Fibroblast of pulmonary artery (primary cell): ENCODE results near the gene FMN1.
A peak's percentile ranks its signal among the peaks of the same experiment; 100 is the strongest.

Experiments
- DNase-seq: peaks from one replicate; pipeline ENCODE4 v3.0.0-alpha.2; 2010; ENCODE audit warnings: low read depth
- H3K4me3 ChIP-seq: replicated peaks from 2 replicates; pipeline ENCODE4 v1.5.1; 2011; ENCODE audit warnings: low read depth, mild to moderate bottlenecking, control low read depth, low read length, moderate library complexity
- TF ChIP-seq, protein P1 (sequence below): IDR thresholded peaks from 2 replicates; pipeline ENCODE4 v1.5.1; 2011; ENCODE audit warnings: mild to moderate bottlenecking, control low read depth, low read length, inconsistent platforms; ENCODE audit errors: missing control alignments

The FMN1 gene

GRCh38 chr15:32859251-32859650 lies 335.3 kb downstream of the FMN1 start:
- TF ChIP-seq, protein P1, sequence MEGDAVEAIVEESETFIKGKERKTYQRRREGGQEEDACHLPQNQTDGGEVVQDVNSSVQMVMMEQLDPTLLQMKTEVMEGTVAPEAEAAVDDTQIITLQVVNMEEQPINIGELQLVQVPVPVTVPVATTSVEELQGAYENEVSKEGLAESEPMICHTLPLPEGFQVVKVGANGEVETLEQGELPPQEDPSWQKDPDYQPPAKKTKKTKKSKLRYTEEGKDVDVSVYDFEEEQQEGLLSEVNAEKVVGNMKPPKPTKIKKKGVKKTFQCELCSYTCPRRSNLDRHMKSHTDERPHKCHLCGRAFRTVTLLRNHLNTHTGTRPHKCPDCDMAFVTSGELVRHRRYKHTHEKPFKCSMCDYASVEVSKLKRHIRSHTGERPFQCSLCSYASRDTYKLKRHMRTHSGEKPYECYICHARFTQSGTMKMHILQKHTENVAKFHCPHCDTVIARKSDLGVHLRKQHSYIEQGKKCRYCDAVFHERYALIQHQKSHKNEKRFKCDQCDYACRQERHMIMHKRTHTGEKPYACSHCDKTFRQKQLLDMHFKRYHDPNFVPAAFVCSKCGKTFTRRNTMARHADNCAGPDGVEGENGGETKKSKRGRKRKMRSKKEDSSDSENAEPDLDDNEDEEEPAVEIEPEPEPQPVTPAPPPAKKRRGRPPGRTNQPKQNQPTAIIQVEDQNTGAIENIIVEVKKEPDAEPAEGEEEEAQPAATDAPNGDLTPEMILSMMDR = no peak
- H3K4me3 ChIP-seq = no peak overlapping the region
- no peak for DNase-seq

DNA sequence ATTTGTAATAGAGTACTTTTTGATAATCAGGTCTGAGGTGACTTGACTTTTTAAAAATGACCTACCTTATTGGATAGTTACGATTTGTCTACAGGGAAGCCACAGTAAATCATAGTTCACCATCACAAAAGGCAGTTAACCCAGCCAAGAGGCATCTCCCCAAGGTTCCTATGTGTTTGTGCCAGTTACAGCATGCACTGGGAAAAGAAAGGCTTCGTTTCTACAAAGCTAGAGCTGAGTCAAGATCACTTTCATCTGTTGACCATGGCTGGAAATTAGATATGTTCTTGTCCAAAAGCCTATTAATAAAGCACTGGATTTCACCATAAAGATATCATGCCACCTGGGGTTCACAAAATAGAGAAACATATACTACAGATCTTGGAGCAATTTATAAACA lies 336.8 kb downstream of the FMN1 start:
- no peak for DNase-seq
- TF ChIP-seq, protein P1 = no peak
- no peak overlapping the region for H3K4me3 ChIP-seq

DNA sequence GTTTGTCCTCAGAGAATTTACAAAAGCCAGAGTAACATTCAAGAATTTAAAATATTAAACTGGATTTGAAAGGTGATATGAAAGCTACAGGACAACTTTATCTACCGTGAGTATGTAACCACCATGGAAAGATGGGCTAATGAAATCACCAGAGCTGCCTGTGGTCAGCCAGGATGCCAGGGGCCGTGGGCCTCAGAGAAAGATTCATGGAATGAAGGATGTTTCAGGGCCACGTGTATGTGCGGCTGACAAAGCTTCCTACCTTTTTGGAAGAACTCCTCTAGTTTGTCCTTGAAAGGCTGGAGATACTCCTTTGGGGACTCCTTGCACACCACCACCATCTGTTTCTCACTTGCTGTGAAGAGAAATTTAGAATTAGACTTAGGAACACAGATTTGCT lies 337.8 kb downstream of the FMN1 start:
- DNase-seq = no peak
- no peak overlapping the region for H3K4me3 ChIP-seq

DNA sequence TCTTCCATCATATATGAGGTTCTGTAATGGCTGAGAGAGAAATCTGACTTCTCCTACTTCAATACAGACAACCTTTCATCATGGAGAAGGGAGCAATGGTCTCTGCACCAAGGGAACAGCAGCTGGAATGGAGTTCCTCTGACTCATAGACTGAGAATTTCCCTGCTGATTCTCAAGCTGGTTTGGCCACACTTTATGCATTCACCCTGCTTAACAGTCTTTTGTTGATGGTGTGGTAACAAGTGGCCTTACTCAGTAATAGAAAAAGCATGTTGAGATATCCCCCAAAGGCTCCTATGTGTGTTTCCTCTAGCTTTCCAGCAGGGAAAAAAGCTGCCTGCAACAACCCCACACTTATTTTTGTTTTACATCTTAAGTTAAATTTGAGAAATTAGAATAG lies 338.6 kb downstream of the FMN1 start:
- no peak overlapping the region for H3K4me3 ChIP-seq
- DNase-seq = peak; percentile 99
- TF ChIP-seq, protein P1 = peak; percentile 21

More for the DNA sequence above, 337.8 kb downstream of the FMN1 start:
- TF ChIP-seq, protein P1 = no peak

DNA sequence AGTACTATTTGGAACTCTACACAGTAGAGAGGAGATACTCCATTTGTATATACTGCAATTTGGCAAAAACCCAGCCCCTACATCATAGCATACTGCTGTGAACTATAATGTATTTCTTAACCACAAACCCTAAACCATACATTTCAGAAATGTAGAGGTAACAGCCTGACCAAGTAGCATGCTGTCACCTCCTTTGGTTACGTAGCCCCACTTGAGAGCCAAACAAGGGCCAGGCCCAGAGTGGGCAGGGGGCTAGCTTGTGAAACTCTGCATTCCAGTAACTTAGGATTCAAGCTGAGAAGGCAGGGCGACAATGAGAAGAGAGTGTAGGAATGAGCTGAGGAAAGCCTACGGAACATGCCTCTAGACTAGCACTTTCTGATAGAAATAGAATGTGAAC lies 340.9 kb downstream of the FMN1 start:
- TF ChIP-seq, protein P1 = no peak
- DNase-seq = no peak
- H3K4me3 ChIP-seq = no peak overlapping the region

DNA sequence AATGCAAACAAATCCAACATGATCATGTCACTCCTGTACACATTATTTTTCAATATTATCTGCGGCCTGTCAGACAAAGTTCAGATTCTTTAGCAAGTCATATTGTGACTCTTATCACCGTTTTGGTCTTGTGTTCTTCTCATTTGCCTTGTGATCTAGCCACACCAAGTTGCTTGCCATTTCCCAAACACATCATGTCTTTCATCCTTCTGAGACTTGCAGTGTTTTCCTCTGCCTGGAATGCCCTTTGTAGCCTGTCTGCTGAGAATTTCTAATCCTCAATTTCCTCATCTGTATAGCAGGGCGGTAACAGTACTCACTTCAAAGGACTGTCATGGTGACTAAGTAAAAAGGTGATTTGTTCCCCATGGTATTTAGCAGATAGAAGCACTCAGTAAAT lies 341.7 kb downstream of the FMN1 start:
- TF ChIP-seq, protein P1 = no peak

DNA sequence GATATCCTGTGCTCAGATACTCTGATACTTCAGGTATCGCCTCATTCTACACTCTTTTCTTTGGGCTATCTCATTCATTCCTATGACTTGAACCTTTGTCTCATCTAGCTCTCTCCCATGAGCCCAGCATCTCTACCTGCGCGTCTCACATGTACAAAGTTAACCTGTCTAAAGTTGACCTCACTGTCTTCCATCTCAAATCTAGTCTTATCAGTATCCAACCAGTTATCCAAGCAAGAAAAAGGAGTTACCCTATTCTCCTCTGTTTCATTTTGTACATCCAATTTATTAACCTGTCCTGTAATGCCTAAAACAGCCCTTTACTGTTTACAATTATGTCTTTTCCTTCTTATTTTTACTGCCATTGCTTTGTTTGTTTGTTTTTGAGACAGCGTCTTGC lies 342.5 kb downstream of the FMN1 start:
- TF ChIP-seq, protein P1 = no peak
- no peak overlapping the region for H3K4me3 ChIP-seq
- DNase-seq = no peak

More for the DNA sequence above, 341.7 kb downstream of the FMN1 start:
- no peak overlapping the region for H3K4me3 ChIP-seq
- no peak for DNase-seq
